NCI-H510A treated with DMSO at 0.1 percent for 48 hours (cell line): ENCODE results near the gene OGFOD3.
"Not testable (repeated sequence)": the region's sequence is repeated elsewhere in the genome, so short reads cannot be mapped to it uniquely, and the experiment has no call there.

Experiments
- DNase-seq: peaks from one replicate; lab custom pipeline; 2025; lab: John Stamatoyannopoulos, UW

The OGFOD3 gene

GRCh38 chr17:82373072-82373452 lies 45.3 kb downstream of the OGFOD3 start:
- DNase-seq = not testable (repeated sequence)

GRCh38 chr17:82372249-82373071 lies 45.9 kb downstream of the OGFOD3 start:
- no peak for DNase-seq

GRCh38 chr17:82371333-82372248 lies 46.8 kb downstream of the OGFOD3 start, which contains the start of gene UTS2R:
UTS2R (plus strand) TSS chr17:82371765; CDS start chr17:82374325, 2,560 bp downstream.
- DNase-seq = no peak

- no peak for DNase-seq
Measured at GRCh38 chr17:82370471-82371332, 47.7 kb downstream of the OGFOD3 start.

- no peak for DNase-seq
Measured at GRCh38 chr17:82369211-82369610, 49.2 kb downstream of the OGFOD3 start.

- no peak for DNase-seq
Measured at GRCh38 chr17:82367724-82368524, 50.5 kb downstream of the OGFOD3 start.

- DNase-seq = no peak
Measured at GRCh38 chr17:82366749-82367148, 51.6 kb downstream of the OGFOD3 start.

GRCh38 chr17:82365606-82366295 lies 52.6 kb downstream of the OGFOD3 start:
- no peak for DNase-seq

- no peak for DNase-seq
Measured at GRCh38 chr17:82361885-82362633, 56.3 kb downstream of the OGFOD3 start.

- DNase-seq = not testable (repeated sequence)
Measured at GRCh38 chr17:82359451-82360074, 58.8 kb downstream of the OGFOD3 start.

GRCh38 chr17:82358465-82359350 lies 59.7 kb downstream of the OGFOD3 start, which contains the start of gene TEX19:
TEX19 (plus strand) TSS chr17:82359247; CDS start chr17:82362151, 2,904 bp downstream.
- DNase-seq = peak; percentile 30

- no peak for DNase-seq
Measured at GRCh38 chr17:82357394-82357793, 61.0 kb downstream of the OGFOD3 start.

- DNase-seq = peak; percentile 73
Measured at GRCh38 chr17:82356845-82357355, 61.5 kb downstream of the OGFOD3 start.

- DNase-seq = no peak
Measured at GRCh38 chr17:82355770-82356427, 62.5 kb downstream of the OGFOD3 start.

GRCh38 chr17:82354804-82355308 lies 63.5 kb downstream of the OGFOD3 start:
- no peak for DNase-seq

GRCh38 chr17:82353484-82353883 lies 64.9 kb downstream of the OGFOD3 start:
- no peak for DNase-seq
